Left lung (tissue), 10 donors: ENCODE results near the gene CFAP65. TPM values are rescaled to one million over a fixed set of nuclear protein-coding genes. Genes with fewer than 3 reads are reported as not detected.

Source experiments
- ATAC-seq: fragments of 200-7000 bp; cut with Tn5 transposase; one replicate; pipeline ENCODE4 v1.9.1; 2020; ENCODE audit warnings: moderate library complexity
- DNase-seq, 4 donors: peaks; one replicate each; pipeline ENCODE4 v3.0.0-alpha.2; 2013 to 2020
- H3K27ac ChIP-seq, 2 donors: fragments of 200-600 bp; sonication (generic) in 1 of 2; one replicate each; pipeline versions ENCODE4 v1.5.0 to v1.8.0; 2020 to 2021
- H3K27me3 ChIP-seq, 2 donors: fragments of 200-600 bp; sonication (generic) in 1 of 2; one replicate each; pipeline versions ENCODE4 v1.5.0 to v1.8.0; 2020 to 2021
- H3K36me3 ChIP-seq, 2 donors: fragments of 200-600 bp; sonication (generic) in 1 of 2; one replicate each; pipeline versions ENCODE4 v1.5.0 to v1.8.0; 2020 to 2021
- H3K4me1 ChIP-seq, 2 donors: fragments of 200-600 bp; one replicate each; pipeline ENCODE4 v1.8.0; 2021
- H3K4me3 ChIP-seq, 2 donors: fragments of 200-600 bp; sonication (generic) in 1 of 2; one replicate each; pipeline versions ENCODE4 v1.5.0 to v1.8.0; 2020 to 2021; ENCODE audit warnings: mild to moderate bottlenecking in 1 of 2
- H3K9me3 ChIP-seq, 2 donors: fragments of 200-600 bp; sonication (generic) in 1 of 2; one replicate each; pipeline versions ENCODE4 v1.5.0 to v1.8.0; 2020 to 2021
- CTCF ChIP-seq, 2 donors: fragments of 200-600 bp; sonication (generic) in 1 of 2; IDR thresholded peaks; one replicate each; pipeline versions ENCODE4 v1.5.0 to v1.8.0; 2021; ENCODE audit warnings: antibody characterized with exemption in 2 of 2
- intact Hi-C, 2 donors: fragments of 100-400 bp; cut with DNase I; formaldehyde crosslinking; loops; one replicate each; pipeline versions ENCODE4 v1.11.2 to v1.14.2; 2022
- polyA plus RNA-seq, 6 donors: library from polyadenylated mRNA; unstranded; fragments of 120-200 nt; gene quantifications; one replicate each; pipeline ENCODE4 v1.2.1, GENCODE V29; 2013; ENCODE audit not compliant: insufficient read length in 6 of 6
- total RNA-seq, 2 donors: library from RNA; stranded (reverse); fragmentation: NEBNext Ultra II Directional; extraction: Animal tissue kit (Norgen Biotek cat#: 25700); gene quantifications; one replicate each; pipeline ENCODE4 v1.2.1, GENCODE V29; 2021
- donor health status: DM: no; HTN: yes; CAD: no.
- donor health status: DM: no; HTN: no; CAD: no.

The CFAP65 gene
- total and polyA plus RNA-seq, 8 donors: 0.83 to 4.3 (median 3.0) TPM; not detected in 1

- H3K27me3 ChIP-seq: peaks cover 0 to 64% of the 10 kb centered on the region in 2 donors
- H3K4me1 ChIP-seq: no peaks in the 10 kb centered on the region
- intact Hi-C loops: no loop called here
- no peak overlapping the region for H3K27ac ChIP-seq
- no peak overlapping the region for H3K4me3 ChIP-seq
- no peak for DNase-seq
- ATAC-seq: no peak
- H3K36me3 ChIP-seq: no peaks in the 10 kb centered on the region
- H3K9me3 ChIP-seq: no peaks in the 10 kb centered on the region
- TF ChIP-seq CTCF (IDR thresholded peaks at IDR 0.05): no peak
Measured at GRCh38 chr2:219009294-219009693, 32.0 kb downstream of the CFAP65 start.

- H3K4me1 ChIP-seq: peaks cover 11 to 18% of the 10 kb centered on the region in 2 donors
- no peak overlapping the region for H3K4me3 ChIP-seq
- TF ChIP-seq CTCF (IDR thresholded peaks at IDR 0.05): no peak
- peaks cover 37 to 99% of the 10 kb centered on the region in 2 donors for H3K27me3 ChIP-seq
- no peaks in the 10 kb centered on the region for H3K9me3 ChIP-seq
- ATAC-seq: no peak
- H3K27ac ChIP-seq: no peak overlapping the region
- no peaks in the 10 kb centered on the region for H3K36me3 ChIP-seq
- no peak for DNase-seq
- intact Hi-C loops: no loop called here
Measured at GRCh38 chr2:219003979-219004378, 37.3 kb downstream of the CFAP65 start.

- Histone ChIP-seq H3K4me3 (peak overlapping the region; percentile 21 to 28), H3K9me3 (no peaks in the 10 kb centered on the region), H3K36me3 (no peaks in the 10 kb centered on the region), H3K27ac (no peak overlapping the region), H3K4me1 (peaks cover 11 to 18% of the 10 kb centered on the region in 2 donors), H3K27me3 (peaks cover 37 to 99% of the 10 kb centered on the region in 2 donors)
- no peak for ATAC-seq
- intact Hi-C loops: no loop called here
- DNase-seq: no peak
- no peak for TF ChIP-seq CTCF (IDR thresholded peaks at IDR 0.05)
Measured at GRCh38 chr2:219003267-219003634, 38.1 kb downstream of the CFAP65 start.

- DNase-seq (peak in 2 of 4 donors; percentile 72 to 87), ATAC-seq (peak; percentile 87)
- no peaks in the 10 kb centered on the region for H3K9me3 ChIP-seq
- H3K27me3 ChIP-seq: peaks cover 37 to 99% of the 10 kb centered on the region in 2 donors
- H3K27ac ChIP-seq: peak overlapping the region; percentile 45 to 73
- peak; percentile 17 to 31 for TF ChIP-seq CTCF (IDR thresholded peaks at IDR 0.05)
- H3K4me1 ChIP-seq: peaks cover 11 to 18% of the 10 kb centered on the region in 2 donors
- no peaks in the 10 kb centered on the region for H3K36me3 ChIP-seq
- H3K4me3 ChIP-seq: peak overlapping the region; percentile 21 to 28
- intact Hi-C loops: no loop called here
Measured at GRCh38 chr2:219002395-219003266, 38.7 kb downstream of the CFAP65 start.

GRCh38 chr2:219001577-219002394, 39.5 kb downstream of the CFAP65 start:
- Histone ChIP-seq H3K4me3 (peak overlapping the region; percentile 19 to 28), H3K4me1 (peaks cover 11 to 18% of the 10 kb centered on the region in 2 donors), H3K27ac (peak overlapping the region; percentile 62 to 73), H3K9me3 (no peaks in the 10 kb centered on the region), H3K36me3 (no peaks in the 10 kb centered on the region), H3K27me3 (peaks cover 37 to 100% of the 10 kb centered on the region in 2 donors)
- no peak for TF ChIP-seq CTCF (IDR thresholded peaks at IDR 0.05)
- DNase-seq (peak in 3 of 4 donors; percentile 83 to 93 (median 89)), ATAC-seq (peak; percentile 87)
- intact Hi-C loops: no loop called here
